Measurements from ENCODE around the gene YRDC.

- TF ChIP-seq GABPA (IDR thresholded peaks at IDR 0.05; ENCODE audit: low read depth), result peak; percentile 91
- TF ChIP-seq CTCF (IDR thresholded peaks at IDR 0.05; ENCODE audit: insufficient read depth, low read length), result no peak
- peak; percentile 86 for TF ChIP-seq POLR2AphosphoS5 (IDR thresholded peaks at IDR 0.05; ENCODE audit: low read depth)
Measured at GRCh38 chr1:37807555-37808368, at the start of gene YRDC, which contains the start of gene C1orf122.
